ENCODE results near the gene MAGEF1. TPM values are rescaled to one million over a fixed set of nuclear protein-coding genes. Genes with fewer than 3 reads are reported as not detected.

Gene MAGEF1
- total RNA-seq, 3 donors from 2014 or later (not counting 1 experiment from before 2014, with no cell fraction given) = 8.1 to 12.6 (median 11.4) TPM

DNA sequence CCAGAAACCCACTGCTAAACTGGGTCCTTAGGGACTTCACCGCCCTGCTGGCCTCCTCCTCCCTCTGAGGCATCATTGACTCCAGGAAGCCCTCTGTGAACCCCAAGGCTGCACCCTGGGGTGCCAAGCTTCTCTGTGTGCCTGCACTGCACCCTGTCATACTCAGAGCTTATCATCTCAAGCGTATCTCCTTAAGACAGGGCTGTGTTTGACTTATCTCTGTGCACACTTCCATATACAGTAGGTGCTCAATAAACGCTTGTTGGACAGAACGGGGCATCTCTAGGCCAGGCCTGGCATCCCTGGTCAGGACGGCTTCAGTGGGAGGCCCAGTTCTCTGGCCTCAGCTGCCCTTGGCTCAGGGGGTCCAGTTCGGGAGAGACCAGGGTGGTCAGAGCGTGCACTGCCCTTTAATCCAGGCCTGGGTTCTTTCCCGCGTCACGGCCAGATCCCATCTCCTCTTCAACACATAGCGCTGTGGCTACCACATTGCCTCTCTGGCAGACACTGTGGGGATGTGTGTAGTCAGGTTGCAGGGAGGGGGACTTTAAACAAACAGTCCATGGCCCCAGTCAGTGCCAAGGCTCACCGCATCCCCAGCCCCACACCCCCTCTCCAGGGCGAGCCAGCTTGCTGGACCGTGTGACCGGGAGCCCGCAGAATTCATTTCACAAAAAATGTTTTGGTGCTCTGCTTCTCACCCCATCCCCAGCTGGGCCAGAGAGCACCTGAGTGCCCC lies 33.4 kb downstream of the MAGEF1 start:
- ATAC-seq (no peak), DNase-seq (no peak)
- no peaks in the 10 kb centered on the region for H3K9me3 Mint-ChIP-seq
- no peak overlapping the region for H3K27ac ChIP-seq (ENCODE audit: low read length)
- TF ChIP-seq, protein P1, sequence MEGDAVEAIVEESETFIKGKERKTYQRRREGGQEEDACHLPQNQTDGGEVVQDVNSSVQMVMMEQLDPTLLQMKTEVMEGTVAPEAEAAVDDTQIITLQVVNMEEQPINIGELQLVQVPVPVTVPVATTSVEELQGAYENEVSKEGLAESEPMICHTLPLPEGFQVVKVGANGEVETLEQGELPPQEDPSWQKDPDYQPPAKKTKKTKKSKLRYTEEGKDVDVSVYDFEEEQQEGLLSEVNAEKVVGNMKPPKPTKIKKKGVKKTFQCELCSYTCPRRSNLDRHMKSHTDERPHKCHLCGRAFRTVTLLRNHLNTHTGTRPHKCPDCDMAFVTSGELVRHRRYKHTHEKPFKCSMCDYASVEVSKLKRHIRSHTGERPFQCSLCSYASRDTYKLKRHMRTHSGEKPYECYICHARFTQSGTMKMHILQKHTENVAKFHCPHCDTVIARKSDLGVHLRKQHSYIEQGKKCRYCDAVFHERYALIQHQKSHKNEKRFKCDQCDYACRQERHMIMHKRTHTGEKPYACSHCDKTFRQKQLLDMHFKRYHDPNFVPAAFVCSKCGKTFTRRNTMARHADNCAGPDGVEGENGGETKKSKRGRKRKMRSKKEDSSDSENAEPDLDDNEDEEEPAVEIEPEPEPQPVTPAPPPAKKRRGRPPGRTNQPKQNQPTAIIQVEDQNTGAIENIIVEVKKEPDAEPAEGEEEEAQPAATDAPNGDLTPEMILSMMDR (IDR thresholded peaks at IDR 0.05) = no peak
- no peaks in the 10 kb centered on the region for H3K9me3 ChIP-seq (ENCODE audit: control insufficient read depth, insufficient read depth, low read length)
- H3K36me3 Mint-ChIP-seq = no peaks in the 10 kb centered on the region
- no peaks in the 10 kb centered on the region for H3K4me1 Mint-ChIP-seq
- peaks cover 23% of the 10 kb centered on the region for H3K4me1 ChIP-seq (ENCODE audit: control insufficient read depth, insufficient read depth, low read length)
- H3K4me3 ChIP-seq (ENCODE audit: low read length) = no peak overlapping the region
- no peaks in the 10 kb centered on the region for H3K27me3 ChIP-seq (ENCODE audit: control insufficient read depth, insufficient read depth, low read length)
- peaks cover 0 to 14% of the 10 kb centered on the region in 2 donors for H3K27me3 Mint-ChIP-seq (ENCODE audit: low read depth in 2 of 2)
- H3K36me3 ChIP-seq (ENCODE audit: control insufficient read depth, insufficient read depth, low read length) = no peaks in the 10 kb centered on the region
- intact Hi-C loops (cut with micrococcal nuclease) = no loop called here
- no peak overlapping the region for H3K27ac Mint-ChIP-seq
- WGBS (ENCODE audit: insufficient coverage) = 79% methylated on average over 12 of the region's 16 CpGs
- H3K4me3 Mint-ChIP-seq = no peak overlapping the region

DNA sequence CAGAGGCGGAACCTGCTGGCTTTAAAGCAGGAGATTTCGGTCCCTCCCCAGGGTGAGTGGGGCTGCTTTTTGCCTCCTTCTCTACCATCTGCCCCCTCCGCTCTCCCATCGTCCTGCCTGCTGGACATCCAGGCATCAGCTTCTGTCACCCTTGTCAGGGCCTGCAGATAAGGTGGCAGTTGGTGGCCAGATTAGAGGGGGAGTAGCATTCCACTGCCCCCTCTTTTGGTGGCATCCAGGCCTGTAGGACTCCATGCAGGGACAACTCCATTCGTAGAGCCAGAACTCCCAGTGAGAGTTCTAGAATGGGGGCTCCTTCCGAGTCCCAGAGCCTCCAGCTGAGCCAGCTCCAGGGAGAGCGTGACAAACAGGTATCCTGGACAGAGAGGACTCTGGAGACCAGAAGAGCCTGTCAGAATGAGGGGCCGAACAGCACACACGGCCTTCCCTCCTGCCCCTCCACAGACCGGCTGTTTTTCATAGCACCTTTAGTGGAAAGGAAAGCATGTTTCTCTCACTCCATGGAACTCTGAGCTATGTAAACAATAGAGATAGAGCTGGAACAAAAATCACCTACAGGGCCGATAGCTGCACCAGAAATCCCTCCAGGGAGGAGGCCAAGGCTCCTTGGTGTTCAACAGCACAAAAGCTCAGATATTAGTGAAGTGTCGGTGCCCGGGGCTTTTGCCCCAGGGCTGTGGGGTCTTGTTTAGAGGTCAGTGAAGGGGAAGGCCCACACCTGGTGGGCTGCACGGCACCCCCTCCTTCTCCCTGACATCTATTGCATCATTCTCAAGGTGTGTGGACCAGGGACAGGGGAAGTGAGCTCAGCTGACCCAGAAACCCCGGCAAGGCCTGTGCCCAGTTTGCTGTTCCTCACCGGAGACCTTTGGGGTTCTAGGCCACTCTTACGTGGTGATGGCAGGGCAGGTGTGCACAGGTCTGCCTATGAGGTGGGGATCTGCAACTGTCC lies 34.2 kb downstream of the MAGEF1 start:
- no peaks in the 10 kb centered on the region for H3K27me3 ChIP-seq (ENCODE audit: control insufficient read depth, insufficient read depth, low read length)
- no peaks in the 10 kb centered on the region for H3K36me3 Mint-ChIP-seq
- H3K27ac ChIP-seq (ENCODE audit: low read length) = no peak overlapping the region
- H3K9me3 Mint-ChIP-seq = no peaks in the 10 kb centered on the region
- H3K4me1 ChIP-seq (ENCODE audit: control insufficient read depth, insufficient read depth, low read length) = peaks cover 23% of the 10 kb centered on the region
- H3K4me1 Mint-ChIP-seq = no peaks in the 10 kb centered on the region
- H3K4me3 Mint-ChIP-seq = no peak overlapping the region
- DNase-seq (no peak), ATAC-seq (no peak)
- H3K36me3 ChIP-seq (ENCODE audit: control insufficient read depth, insufficient read depth, low read length) = no peaks in the 10 kb centered on the region
- 83% methylated on average over 17 of the region's 17 CpGs for WGBS (ENCODE audit: insufficient coverage)
- H3K27me3 Mint-ChIP-seq (ENCODE audit: low read depth in 2 of 2) = peaks cover 0 to 15% of the 10 kb centered on the region in 2 donors
- no peak overlapping the region for H3K27ac Mint-ChIP-seq
- intact Hi-C loops (cut with micrococcal nuclease) = no loop called here
- no peaks in the 10 kb centered on the region for H3K9me3 ChIP-seq (ENCODE audit: control insufficient read depth, insufficient read depth, low read length)
- H3K4me3 ChIP-seq (ENCODE audit: low read length) = no peak overlapping the region
- TF ChIP-seq, protein P1 (IDR thresholded peaks at IDR 0.05) = no peak

DNA sequence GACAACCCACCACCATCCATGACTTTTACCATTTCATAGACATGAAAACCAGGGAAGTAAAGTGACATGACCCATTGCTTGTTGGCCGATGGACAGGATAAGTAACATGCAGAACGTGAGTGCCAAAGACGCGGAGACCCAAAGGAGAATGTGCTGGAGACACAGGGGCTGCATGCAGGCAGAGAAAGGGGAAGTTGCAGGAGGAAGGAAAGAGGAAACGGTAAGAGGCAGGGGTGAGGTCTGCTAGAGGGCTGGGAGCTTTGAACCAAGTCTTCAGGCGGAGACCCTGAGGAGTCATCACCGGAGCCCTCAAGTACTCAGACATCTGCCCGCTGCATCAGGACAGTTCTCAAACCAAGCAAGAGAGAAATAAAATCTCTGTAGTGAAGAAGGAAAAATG lies 34.9 kb downstream of the MAGEF1 start:
- TF ChIP-seq, protein P1 (IDR thresholded peaks at IDR 0.05) = no peak
- H3K27me3 Mint-ChIP-seq (ENCODE audit: low read depth in 2 of 2) = peaks cover 0 to 19% of the 10 kb centered on the region in 2 donors
- intact Hi-C loops (cut with micrococcal nuclease) = no loop called here
- no peak for DNase-seq
- Histone ChIP-seq H3K9me3 (ENCODE audit: control insufficient read depth, insufficient read depth, low read length) (no peaks in the 10 kb centered on the region), H3K4me1 (ENCODE audit: control insufficient read depth, insufficient read depth, low read length) (peaks cover 23% of the 10 kb centered on the region), H3K4me3 (ENCODE audit: low read length) (no peak overlapping the region), H3K27me3 (ENCODE audit: control insufficient read depth, insufficient read depth, low read length) (no peaks in the 10 kb centered on the region), H3K36me3 (ENCODE audit: control insufficient read depth, insufficient read depth, low read length) (no peaks in the 10 kb centered on the region), H3K27ac (ENCODE audit: low read length) (no peak overlapping the region)
- H3K36me3 Mint-ChIP-seq = no peaks in the 10 kb centered on the region
- H3K4me1 Mint-ChIP-seq = no peaks in the 10 kb centered on the region
- ATAC-seq = no peak
- H3K27ac Mint-ChIP-seq = no peak overlapping the region
- WGBS (ENCODE audit: insufficient coverage) = 32% methylated on average over 8 of the region's 8 CpGs
- H3K4me3 Mint-ChIP-seq = no peak overlapping the region
- no peaks in the 10 kb centered on the region for H3K9me3 Mint-ChIP-seq
